Endothelial cell of umbilical vein (primary cell): ENCODE data around the gene MOB3A. TPM values are rescaled to one million over a fixed set of nuclear protein-coding genes. Genes with fewer than 3 reads are reported as not detected.

Source experiments
- BruUV-seq: library from RNA; stranded (reverse); fragments of 400-500 nt; replicated peaks from 2 replicates; lab custom pipeline; 2021; lab: Mats Ljungman, UMichigan
- CTCF ChIA-PET: fragments of 300-600, 350-600 bp; sonication (Branson Sonifier 250); formaldehyde crosslinking; loops from one replicate; lab custom pipeline; 2021; ENCODE audit warnings: antibody characterized with exemption, inconsistent platforms; lab: Charles Lee
- POLR2A ChIA-PET: fragments of 300-600, 350-600 bp; sonication (Branson Sonifier 250); formaldehyde crosslinking; loops from one replicate; lab custom pipeline; 2021; ENCODE audit warnings: antibody characterized with exemption, inconsistent platforms; lab: Charles Lee
- DNase-seq: peaks from one replicate; pipeline ENCODE4 v3.0.0-alpha.2; 2011; ENCODE audit warnings: low read depth, low spot score
- FAIRE-seq: peaks from 2 replicates; lab custom pipeline; 2011; peaks lifted over from hg19 to GRCh38; lab: Jason Lieb, UNC
- H2AFZ ChIP-seq: 2 replicates; pipeline ENCODE4 v1.6.0; 2012; ENCODE audit warnings: low read depth, low read length, control low read depth, inconsistent platforms
- H3K27ac ChIP-seq: 2 replicates; pipeline ENCODE4 v1.5.1; 2011; ENCODE audit warnings: low read depth, mild to moderate bottlenecking, control low read depth, low read length, moderate library complexity; ENCODE audit not compliant: insufficient read depth
- H3K27me3 ChIP-seq, 2 experiments: 2 replicates each; pipeline versions ENCODE4 v1.6.0 to v1.6.1; 2011; ENCODE audit warnings: low read length in 2 of 2, mixed read lengths in 1 of 2; ENCODE audit not compliant: control insufficient read depth in 2 of 2, insufficient read depth in 2 of 2
- H3K36me3 ChIP-seq, 2 experiments: 2 replicates in 1 of 2; 3 replicates in 1 of 2; pipeline ENCODE4 v1.5.1; 2011; ENCODE audit warnings: low read length in 2 of 2, mild to moderate bottlenecking in 1 of 2, moderate library complexity in 1 of 2; ENCODE audit not compliant: control insufficient read depth in 2 of 2, insufficient read depth in 2 of 2; ENCODE audit errors: extremely low read depth in 1 of 2
- H3K4me1 ChIP-seq: 3 replicates; pipeline ENCODE4 v1.5.1; 2011; ENCODE audit warnings: mild to moderate bottlenecking, low read length; ENCODE audit not compliant: control insufficient read depth, insufficient read depth; ENCODE audit errors: extremely low read depth
- H3K4me2 ChIP-seq: 2 replicates; pipeline ENCODE4 v1.6.1; 2011; ENCODE audit warnings: low read length, control low read depth, mixed read lengths; ENCODE audit not compliant: insufficient read depth
- H3K4me3 ChIP-seq, 3 experiments: fragments of 200-600 bp in 1 of 3; sonication (generic), shearing (Covaris generic) in 1 of 3; replicated peaks in 1 of 3; 2 replicates each; pipeline ENCODE4 v1.5.1; 2011 to 2016; ENCODE audit warnings: control low read depth in 3 of 3, low read length in 3 of 3, mild to moderate bottlenecking in 2 of 3, inconsistent platforms in 1 of 3, low read depth in 1 of 3, moderate library complexity in 1 of 3; ENCODE audit not compliant: insufficient read depth in 1 of 3
- H3K79me2 ChIP-seq: 2 replicates; pipeline ENCODE4 v1.6.0; 2012; ENCODE audit warnings: low read length, inconsistent platforms; ENCODE audit not compliant: control insufficient read depth, insufficient read depth
- H3K9ac ChIP-seq: replicated peaks from 2 replicates; pipeline ENCODE3; 2011; ENCODE audit warnings: low read length, control low read depth; ENCODE audit not compliant: insufficient read depth; ENCODE audit errors: extremely low read depth
- H3K9me1 ChIP-seq: replicated peaks from 3 replicates; pipeline ENCODE4 v1.6.0; 2011; ENCODE audit warnings: mild to moderate bottlenecking, low read length; ENCODE audit not compliant: control insufficient read depth, insufficient read depth; ENCODE audit errors: extremely low read depth
- H3K9me3 ChIP-seq: replicated peaks from 2 replicates; pipeline ENCODE4 v1.5.1; 2012; ENCODE audit warnings: low read length, inconsistent platforms; ENCODE audit not compliant: control insufficient read depth, insufficient read depth
- H4K20me1 ChIP-seq: replicated peaks from 2 replicates; pipeline ENCODE3; 2011; ENCODE audit warnings: mild to moderate bottlenecking, low read length; ENCODE audit not compliant: control insufficient read depth, insufficient read depth; ENCODE audit errors: extremely low read depth
- EZH2 ChIP-seq: IDR thresholded peaks from 2 replicates; pipeline ENCODE4 v1.6.1; 2012; ENCODE audit warnings: borderline replicate concordance, low read depth, mild to moderate bottlenecking, moderate library complexity, low read length, inconsistent platforms; ENCODE audit not compliant: severe bottlenecking
- FOS ChIP-seq: IDR thresholded peaks from 2 replicates; pipeline ENCODE4 v1.6.1; 2011; ENCODE audit warnings: mild to moderate bottlenecking, low read length, moderate library complexity, borderline replicate concordance; ENCODE audit not compliant: insufficient read depth
- GATA2 ChIP-seq: IDR thresholded peaks from 2 replicates; pipeline ENCODE4 v1.7.0; 2011; ENCODE audit warnings: low read depth, mild to moderate bottlenecking, moderate library complexity, mixed read lengths, low read length; ENCODE audit not compliant: insufficient read length, insufficient read depth
- JUN ChIP-seq: IDR thresholded peaks from 2 replicates; pipeline ENCODE4 v1.6.1; 2011; ENCODE audit warnings: borderline replicate concordance, low read depth; ENCODE audit not compliant: insufficient read length, insufficient read depth
- MYC ChIP-seq: IDR thresholded peaks from one replicate; pipeline ENCODE4 v1.6.1; 2011; ENCODE audit warnings: mild to moderate bottlenecking, low read depth, low read length
- POLR2A ChIP-seq: IDR thresholded peaks from 2 replicates; pipeline ENCODE4 v1.6.1; 2012; ENCODE audit warnings: low read depth, mild to moderate bottlenecking, control low read depth, low read length
- POLR2AphosphoS5 ChIP-seq: IDR thresholded peaks from 2 replicates; pipeline ENCODE4 v1.6.1; 2012; ENCODE audit warnings: low read depth, mild to moderate bottlenecking, control low read depth, low read length, moderate library complexity; ENCODE audit not compliant: insufficient read depth
- dilution Hi-C: fragments of 300-500 bp; cut with MboI; formaldehyde crosslinking; loops from one replicate; pipeline ENCODE4 v1.15.0; 2019; ENCODE audit warnings: low sequenced_read_pairs; ENCODE audit not compliant: extremely low pct_ligation_motif_present
- intact Hi-C: fragments of 100-400 bp; cut with micrococcal nuclease; formaldehyde crosslinking; loops from one replicate; pipeline ENCODE4 v1.10.0; 2022
- polyA plus RNA-seq, 4 experiments: library from polyadenylated mRNA; depleted of rRNA in 3 of 4; stranded (reverse) in 3 of 4; unstranded in 1 of 4; fragments of >200 nt; gene quantifications; 2 replicates each; pipeline versions ENCODE4 v1.2.1 to v1.2.3, GENCODE V29; 2011 to 2012; ENCODE audit warnings: missing spikeins in 1 of 4
- total RNA-seq: library from RNA; stranded (reverse); gene quantifications from 2 replicates; pipeline ENCODE4 v1.2.3, GENCODE V29; 2021
- TF ChIP-seq, protein P1 (sequence below): IDR thresholded peaks from 2 replicates; pipeline ENCODE4 v1.6.1; 2011; ENCODE audit not compliant: insufficient read depth, insufficient read length
- TF ChIP-seq, protein P2 (sequence below), 2 donors: IDR thresholded peaks; 1 replicate in 1 of 2; 2 replicates in 1 of 2; pipeline ENCODE4 v1.5.1; 2011; ENCODE audit warnings: low read length in 2 of 2, mild to moderate bottlenecking in 2 of 2, moderate library complexity in 2 of 2, control low read depth in 1 of 2, inconsistent platforms in 1 of 2, low read depth in 1 of 2; ENCODE audit not compliant: insufficient read depth in 1 of 2; ENCODE audit errors: extremely low read depth in 1 of 2

MOB3A gene
- total and polyA plus RNA-seq, 2 donors (not counting 3 experiments of a cell fraction or from before 2014, with no cell fraction given): 46.5 to 59.7 TPM

DNA sequence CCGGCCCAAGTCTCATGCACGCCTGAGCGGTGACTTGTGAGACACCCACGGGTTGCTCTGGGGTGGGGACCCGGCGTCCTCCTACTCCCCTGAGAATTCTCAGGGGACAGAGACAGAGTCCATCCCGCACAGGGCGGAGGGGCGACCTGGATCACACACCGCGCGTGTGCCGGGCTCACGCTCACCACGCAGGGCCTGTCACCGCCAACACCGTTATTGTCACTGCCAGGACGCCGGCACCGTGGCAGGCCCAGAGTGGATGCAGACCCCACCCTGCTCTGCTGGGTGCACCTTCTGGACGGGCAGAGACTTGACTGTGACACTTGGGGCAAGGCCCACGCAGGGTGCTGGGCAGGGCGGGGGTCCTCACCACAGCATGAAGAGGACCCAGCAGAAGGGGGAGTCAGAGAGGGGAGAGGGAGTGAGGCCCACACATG, 16.2 kb downstream of the MOB3A start:
- intact Hi-C loops: no loop called here
- Histone ChIP-seq H3K9me3 (no peaks in the 10 kb centered on the region), H3K36me3 (peaks cover 4 to 26% of the 10 kb centered on the region in 2 experiments), H3K9ac (no peak overlapping the region), H3K79me2 (peaks cover 9% of the 10 kb centered on the region), H3K27me3 (no peaks in the 10 kb centered on the region), H3K9me1 (no peaks in the 10 kb centered on the region), H3K4me1 (peaks cover 2% of the 10 kb centered on the region), H2AFZ (no peak overlapping the region), H4K20me1 (no peaks in the 10 kb centered on the region), H3K4me2 (no peak overlapping the region), H3K27ac (no peak overlapping the region), H3K4me3 (no peak overlapping the region)
- no peak for DNase-seq
- ChIA-PET POLR2A (no interaction called here), CTCF (no interaction called here)
- dilution Hi-C loops: no loop called here
- no peak for FAIRE-seq
- no TSS peak for BruUV-seq
- TF ChIP-seq POLR2AphosphoS5 (no peak), MYC (no peak), POLR2A (no peak)

DNA sequence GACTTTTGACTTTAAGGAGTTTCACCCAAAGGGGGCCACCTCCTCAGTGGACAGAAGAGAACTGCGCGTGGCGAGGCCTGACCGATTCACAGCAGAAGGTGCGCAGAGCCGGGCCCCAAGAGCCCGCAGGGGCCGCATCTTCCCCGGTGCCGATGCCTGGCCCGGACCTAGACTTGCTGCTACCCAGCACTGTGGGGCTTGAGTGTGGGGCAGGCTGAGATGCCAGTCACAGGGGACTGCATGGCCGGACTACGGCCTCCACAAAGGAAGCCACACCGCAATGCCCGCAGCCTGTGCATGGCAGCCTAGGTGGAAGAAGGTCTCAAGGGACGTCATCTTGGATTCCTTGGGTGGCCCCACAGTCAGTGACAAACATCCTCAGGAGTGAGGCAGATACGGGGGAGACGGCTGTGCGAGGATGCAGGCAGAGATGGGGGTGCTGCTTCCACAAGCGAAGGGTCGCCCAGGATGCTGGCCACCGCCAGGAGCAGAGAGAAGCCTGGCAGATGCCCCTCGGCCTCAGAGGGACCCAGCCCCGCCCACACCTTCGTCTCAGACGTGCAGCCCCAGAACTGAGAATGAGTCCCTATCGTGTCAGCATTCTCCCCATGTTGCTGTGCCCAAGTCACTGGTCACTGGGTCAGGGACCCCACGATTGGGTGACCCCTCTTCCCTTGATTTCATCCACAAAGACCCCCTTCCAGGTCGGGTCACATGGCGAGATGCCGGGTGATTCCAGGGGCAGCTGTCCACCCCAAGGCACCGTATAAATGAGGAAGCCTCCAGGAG, 16.9 kb downstream of the MOB3A start:
- Histone ChIP-seq H3K27ac (no peak overlapping the region), H3K9ac (no peak overlapping the region), H3K9me3 (no peaks in the 10 kb centered on the region), H2AFZ (no peak overlapping the region), H3K36me3 (peaks cover 4 to 26% of the 10 kb centered on the region in 2 experiments), H3K79me2 (peaks cover 9% of the 10 kb centered on the region), H4K20me1 (no peaks in the 10 kb centered on the region), H3K4me1 (no peaks in the 10 kb centered on the region), H3K9me1 (no peaks in the 10 kb centered on the region), H3K4me2 (no peak overlapping the region), H3K27me3 (no peaks in the 10 kb centered on the region), H3K4me3 (no peak overlapping the region)
- FAIRE-seq (no peak), DNase-seq (no peak)
- BruUV-seq: no TSS peak
- dilution Hi-C loops: no loop called here
- ChIA-PET CTCF (no interaction called here), POLR2A (no interaction called here)
- TF ChIP-seq POLR2A (no peak), JUN (no peak), POLR2AphosphoS5 (no peak), EZH2 (no peak), GATA2 (no peak), FOS (no peak), MYC (no peak)
- TF ChIP-seq, protein P1, sequence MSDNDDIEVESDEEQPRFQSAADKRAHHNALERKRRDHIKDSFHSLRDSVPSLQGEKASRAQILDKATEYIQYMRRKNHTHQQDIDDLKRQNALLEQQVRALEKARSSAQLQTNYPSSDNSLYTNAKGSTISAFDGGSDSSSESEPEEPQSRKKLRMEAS: no peak
- TF ChIP-seq, protein P2, sequence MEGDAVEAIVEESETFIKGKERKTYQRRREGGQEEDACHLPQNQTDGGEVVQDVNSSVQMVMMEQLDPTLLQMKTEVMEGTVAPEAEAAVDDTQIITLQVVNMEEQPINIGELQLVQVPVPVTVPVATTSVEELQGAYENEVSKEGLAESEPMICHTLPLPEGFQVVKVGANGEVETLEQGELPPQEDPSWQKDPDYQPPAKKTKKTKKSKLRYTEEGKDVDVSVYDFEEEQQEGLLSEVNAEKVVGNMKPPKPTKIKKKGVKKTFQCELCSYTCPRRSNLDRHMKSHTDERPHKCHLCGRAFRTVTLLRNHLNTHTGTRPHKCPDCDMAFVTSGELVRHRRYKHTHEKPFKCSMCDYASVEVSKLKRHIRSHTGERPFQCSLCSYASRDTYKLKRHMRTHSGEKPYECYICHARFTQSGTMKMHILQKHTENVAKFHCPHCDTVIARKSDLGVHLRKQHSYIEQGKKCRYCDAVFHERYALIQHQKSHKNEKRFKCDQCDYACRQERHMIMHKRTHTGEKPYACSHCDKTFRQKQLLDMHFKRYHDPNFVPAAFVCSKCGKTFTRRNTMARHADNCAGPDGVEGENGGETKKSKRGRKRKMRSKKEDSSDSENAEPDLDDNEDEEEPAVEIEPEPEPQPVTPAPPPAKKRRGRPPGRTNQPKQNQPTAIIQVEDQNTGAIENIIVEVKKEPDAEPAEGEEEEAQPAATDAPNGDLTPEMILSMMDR (IDR thresholded peaks at IDR 0.05; ENCODE audit: extremely low read depth in 1 of 2, insufficient read depth in 1 of 2, low read depth in 1 of 2, low read length in 2 of 2): no peak
- intact Hi-C loops: no loop called here
